ENCODE measurements around the gene TNC.

Gene TNC

GRCh38 chr9:114989600-114990410 is 128.2 kb downstream of the TNC start:
- TF ChIP-seq CTCF (IDR thresholded peaks at IDR 0.05; ENCODE audit: control insufficient read depth, insufficient read depth, low read depth, low read length, missing control alignments): no peak
- no peak overlapping the region for H3K4me3 ChIP-seq (ENCODE audit: control insufficient read depth, low read depth, low read length)
- no peak for DNase-seq (ENCODE audit: low read depth)

GRCh38 chr9:114988962-114989599 is 128.9 kb downstream of the TNC start:
- no peak for DNase-seq (ENCODE audit: low read depth)
- no peak overlapping the region for H3K4me3 ChIP-seq (ENCODE audit: control insufficient read depth, low read depth, low read length)
- no peak for TF ChIP-seq CTCF (IDR thresholded peaks at IDR 0.05; ENCODE audit: control insufficient read depth, insufficient read depth, low read depth, low read length, missing control alignments)

GRCh38 chr9:114987116-114987515 is 130.8 kb downstream of the TNC start:
- H3K4me3 ChIP-seq (ENCODE audit: control insufficient read depth, low read depth, low read length): no peak overlapping the region
- no peak for TF ChIP-seq CTCF (IDR thresholded peaks at IDR 0.05; ENCODE audit: control insufficient read depth, insufficient read depth, low read depth, low read length, missing control alignments)
- DNase-seq (ENCODE audit: low read depth): no peak

GRCh38 chr9:114985959-114986501 is 131.9 kb downstream of the TNC start:
- TF ChIP-seq CTCF (IDR thresholded peaks at IDR 0.05; ENCODE audit: control insufficient read depth, insufficient read depth, low read depth, low read length, missing control alignments): no peak
- no peak overlapping the region for H3K4me3 ChIP-seq (ENCODE audit: control insufficient read depth, low read depth, low read length)
- DNase-seq (ENCODE audit: low read depth): no peak

GRCh38 chr9:114981063-114981462 is 136.9 kb downstream of the TNC start:
- H3K4me3 ChIP-seq (ENCODE audit: control insufficient read depth, low read depth, low read length): no peak overlapping the region
- DNase-seq (ENCODE audit: low read depth): peak; percentile 25
- TF ChIP-seq CTCF (IDR thresholded peaks at IDR 0.05; ENCODE audit: control insufficient read depth, insufficient read depth, low read depth, low read length, missing control alignments): no peak

GRCh38 chr9:114973216-114973615 is 144.7 kb downstream of the TNC start:
- no peak overlapping the region for H3K4me3 ChIP-seq (ENCODE audit: control insufficient read depth, low read depth, low read length)
- no peak for DNase-seq (ENCODE audit: low read depth)
- no peak for TF ChIP-seq CTCF (IDR thresholded peaks at IDR 0.05; ENCODE audit: control insufficient read depth, insufficient read depth, low read depth, low read length, missing control alignments)
